HL-60 (cell line): ENCODE measurements around the gene HHLA2.

Experiments
- DNase-seq, 2 experiments: peaks; one replicate each; pipeline ENCODE4 v3.0.0-alpha.2; 2010 to 2020; ENCODE audit warnings: low read depth in 1 of 2, low spot score in 1 of 2
- H3K27ac ChIP-seq: fragments of 250-450 bp; sonication (Bioruptor Pico); replicated peaks from 2 replicates; pipeline ENCODE4 v1.5.1; 2020; ENCODE audit warnings: mild to moderate bottlenecking, moderate library complexity
- H3K27me3 ChIP-seq: fragments of 250-450 bp; sonication (Bioruptor Pico); 2 replicates; pipeline ENCODE4 v1.5.1; 2021; ENCODE audit warnings: mild to moderate bottlenecking, moderate library complexity; ENCODE audit not compliant: insufficient read depth, poor library complexity, severe bottlenecking
- H3K4me3 ChIP-seq: replicated peaks from 2 replicates; pipeline ENCODE4 v1.5.1; 2011; ENCODE audit warnings: mild to moderate bottlenecking, control low read depth, low read length; ENCODE audit not compliant: insufficient read depth
- CTCF ChIP-seq: IDR thresholded peaks from one replicate; pipeline ENCODE4 v1.5.1; 2011; ENCODE audit warnings: low read length, control low read depth, inconsistent platforms; ENCODE audit not compliant: insufficient read depth
- GABPA ChIP-seq: IDR thresholded peaks from 2 replicates; pipeline ENCODE4 v1.6.1; 2012; ENCODE audit warnings: low read depth
- POLR2AphosphoS5 ChIP-seq: IDR thresholded peaks from 2 replicates; pipeline ENCODE4 v1.6.1; 2012; ENCODE audit warnings: low read depth
- REST ChIP-seq: IDR thresholded peaks from 2 replicates; pipeline ENCODE4 v1.6.1; 2012; ENCODE audit warnings: low read depth; ENCODE audit not compliant: insufficient replicate concordance
- SPI1 ChIP-seq: IDR thresholded peaks from 2 replicates; pipeline ENCODE4 v1.6.1; 2012; ENCODE audit warnings: low read depth, mild to moderate bottlenecking, borderline replicate concordance

The HHLA2 gene

GRCh38 chr3:108331792-108332191 is 35.4 kb downstream of the HHLA2 start:
- no peak overlapping the region for H3K4me3 ChIP-seq
- H3K27me3 ChIP-seq, result no peaks in the 10 kb centered on the region
- no peak for DNase-seq
- TF ChIP-seq SPI1 (no peak), GABPA (no peak), POLR2AphosphoS5 (no peak), CTCF (no peak), REST (no peak)
- no peak overlapping the region for H3K27ac ChIP-seq

GRCh38 chr3:108333961-108334360 is 37.6 kb downstream of the HHLA2 start:
- Histone ChIP-seq H3K27me3 (no peaks in the 10 kb centered on the region), H3K4me3 (no peak overlapping the region), H3K27ac (no peak overlapping the region)
- no peak for TF ChIP-seq POLR2AphosphoS5
- TF ChIP-seq REST, result no peak
- no peak for TF ChIP-seq CTCF
- no peak for DNase-seq

GRCh38 chr3:108334701-108335100 is 38.4 kb downstream of the HHLA2 start:
- no peak overlapping the region for H3K4me3 ChIP-seq
- DNase-seq, result no peak
- H3K27me3 ChIP-seq, result no peaks in the 10 kb centered on the region
- no peak overlapping the region for H3K27ac ChIP-seq
- TF ChIP-seq POLR2AphosphoS5 (no peak), REST (no peak), CTCF (no peak), GABPA (no peak), SPI1 (no peak)
